NK-92 (cell line): ENCODE data around the gene HOXB4.
"Not testable (repeated sequence)": the region's sequence is repeated elsewhere in the genome, so short reads cannot be mapped to it uniquely, and the experiment has no call there.

Source experiments
- DNase-seq: peaks from one replicate; lab custom pipeline; 2025; ENCODE audit not compliant: unreplicated experiment; lab: John Stamatoyannopoulos, UW

Gene HOXB4

GRCh38 chr17:48535793-48536559 lies 42.2 kb downstream of the HOXB4 start:
- DNase-seq: not testable (repeated sequence)

GRCh38 chr17:48532261-48532660 lies 45.9 kb downstream of the HOXB4 start:
- no peak for DNase-seq

- no peak for DNase-seq
Observed at GRCh38 chr17:48530887-48531272, 47.3 kb downstream of the HOXB4 start, which contains the start of gene HOXB1. Gene HOXB1, minus strand, starts transcription at chr17:48531011. Its CDS starts 107 bp downstream, at chr17:48530904.

GRCh38 chr17:48530208-48530886 lies 47.8 kb downstream of the HOXB4 start:
- DNase-seq: no peak

GRCh38 chr17:48529683-48530009 lies 48.5 kb downstream of the HOXB4 start:
- DNase-seq: no peak

GRCh38 chr17:48528936-48529682 lies 49.0 kb downstream of the HOXB4 start:
- no peak for DNase-seq

GRCh38 chr17:48528153-48528935 lies 49.8 kb downstream of the HOXB4 start:
- DNase-seq: no peak

GRCh38 chr17:48527547-48527932 lies 50.6 kb downstream of the HOXB4 start:
- DNase-seq: no peak

- no peak for DNase-seq
Observed at GRCh38 chr17:48526608-48527546, 51.3 kb downstream of the HOXB4 start.
